Mesendoderm (in vitro differentiated cells): Measurements from ENCODE around the gene HNRNPM.

Experiments
- DNase-seq: peaks from one replicate; pipeline ENCODE4 v3.0.0; 2013
- H2AK5ac ChIP-seq: 2 replicates; pipeline ENCODE4 v1.6.1; 2013; ENCODE audit warnings: low read length, inconsistent platforms
- H2BK120ac ChIP-seq: 2 replicates; pipeline ENCODE4 v1.6.1; 2013; ENCODE audit warnings: low read depth, mild to moderate bottlenecking, low read length, moderate library complexity, mixed read lengths
- H2BK15ac ChIP-seq: replicated peaks from 2 replicates; pipeline ENCODE4 v1.6.1; 2013; ENCODE audit warnings: low read depth, mild to moderate bottlenecking, moderate library complexity
- H2BK5ac ChIP-seq: 2 replicates; pipeline ENCODE4 v1.6.1; 2013; ENCODE audit warnings: low read length, inconsistent platforms
- H3K18ac ChIP-seq: 2 replicates; pipeline ENCODE4 v1.6.1; 2013; ENCODE audit warnings: mild to moderate bottlenecking, low read length, mixed read lengths
- H3K23ac ChIP-seq: one replicate; pipeline ENCODE4 v1.6.1; 2013; ENCODE audit warnings: low read length
- H3K27ac ChIP-seq: 2 replicates; pipeline ENCODE4 v1.5.1; 2013; ENCODE audit warnings: low read depth, mild to moderate bottlenecking, inconsistent platforms, low read length, moderate library complexity
- H3K27me3 ChIP-seq: 2 replicates; pipeline ENCODE4 v1.6.1; 2013; ENCODE audit warnings: low read length, control low read depth, mild to moderate bottlenecking, inconsistent platforms; ENCODE audit not compliant: insufficient read depth, poor library complexity
- H3K36me3 ChIP-seq: 2 replicates; pipeline ENCODE4 v1.6.1; 2013; ENCODE audit warnings: low read length, inconsistent platforms; ENCODE audit not compliant: control insufficient read depth, insufficient read depth
- H3K4ac ChIP-seq: one replicate; pipeline ENCODE4 v1.6.1; 2013; ENCODE audit warnings: low read depth, mild to moderate bottlenecking, low read length, moderate library complexity
- H3K4me1 ChIP-seq: 2 replicates; pipeline ENCODE4 v1.6.1; 2013; ENCODE audit warnings: low read depth, low read length, inconsistent platforms; ENCODE audit not compliant: control insufficient read depth
- H3K4me2 ChIP-seq: 2 replicates; pipeline ENCODE4 v1.6.1; 2013; ENCODE audit warnings: low read length
- H3K4me3 ChIP-seq: 2 replicates; pipeline ENCODE4 v1.5.1; 2013; ENCODE audit warnings: mild to moderate bottlenecking, low read length
- H3K56ac ChIP-seq: one replicate; pipeline ENCODE4 v1.6.1; 2013; ENCODE audit warnings: low read length
- H3K79me1 ChIP-seq: 2 replicates; pipeline ENCODE4 v1.6.1; 2013; ENCODE audit warnings: low read length, inconsistent platforms
- H3K79me2 ChIP-seq: 2 replicates; pipeline ENCODE4 v1.6.1; 2013; ENCODE audit warnings: mild to moderate bottlenecking, low read length; ENCODE audit not compliant: control insufficient read depth, insufficient read depth
- H3K9ac ChIP-seq: 2 replicates; pipeline ENCODE4 v1.6.1; 2013; ENCODE audit warnings: low read length, inconsistent platforms
- H4K5ac ChIP-seq: one replicate; pipeline ENCODE4 v1.6.1; 2013; ENCODE audit warnings: low read length
- H4K8ac ChIP-seq: one replicate; pipeline ENCODE4 v1.6.1; 2013; ENCODE audit warnings: low read depth, mild to moderate bottlenecking, control low read depth, low read length, moderate library complexity
- WGBS: extraction: QIAGEN DNeasy Blood & Tissue Kit; methylation state at CpG from one replicate; pipeline ENCODE4 v1.1.7; 2013; ENCODE audit warnings: low lambda C conversion rate, missing lambda C conversion rate; ENCODE audit not compliant: insufficient coverage; ENCODE audit errors: extremely low coverage; 5-methylcytosine and 5-hydroxymethylcytosine counted together

Gene HNRNPM

DNA sequence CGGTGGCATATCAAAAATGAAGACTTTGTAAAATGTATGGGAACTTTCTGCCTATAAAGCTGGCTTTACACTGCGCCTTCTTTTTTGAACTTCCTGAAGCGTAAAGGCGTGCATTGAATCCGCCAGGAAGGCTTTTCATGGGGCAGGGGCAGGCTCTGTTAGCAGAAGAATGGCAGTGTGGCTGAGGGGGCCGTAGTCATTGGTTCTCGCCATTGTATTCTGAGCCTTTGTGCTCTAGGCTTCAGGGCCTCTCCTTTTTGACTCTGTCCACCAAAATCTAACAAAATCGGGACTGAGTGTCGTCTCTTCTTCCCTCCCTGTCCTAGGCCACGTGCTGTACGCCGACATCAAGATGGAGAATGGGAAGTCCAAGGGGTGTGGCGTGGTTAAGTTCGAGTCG, 43.6 kb downstream of the HNRNPM start:
- no peak overlapping the region for H3K56ac ChIP-seq
- no peak overlapping the region for H3K4me3 ChIP-seq
- H3K79me1 ChIP-seq: peaks cover 4% of the 10 kb centered on the region
- no peak overlapping the region for H2BK5ac ChIP-seq
- no peak overlapping the region for H3K27ac ChIP-seq
- H4K8ac ChIP-seq: no peak overlapping the region
- no peak overlapping the region for H2AK5ac ChIP-seq
- H3K18ac ChIP-seq: no peak overlapping the region
- H3K36me3 ChIP-seq: peaks cover 22% of the 10 kb centered on the region
- no peak overlapping the region for H2BK120ac ChIP-seq
- no peaks in the 10 kb centered on the region for H3K27me3 ChIP-seq
- H3K79me2 ChIP-seq: no peaks in the 10 kb centered on the region
- no peaks in the 10 kb centered on the region for H3K4me1 ChIP-seq
- H3K9ac ChIP-seq: no peak overlapping the region
- no peak overlapping the region for H2BK15ac ChIP-seq
- H4K5ac ChIP-seq: no peak overlapping the region
- no CpG with 5 or more reads among the region's 15 CpGs for WGBS
- no peak overlapping the region for H3K23ac ChIP-seq
- DNase-seq: no peak
- H3K4me2 ChIP-seq: no peak overlapping the region
- H3K4ac ChIP-seq: no peak overlapping the region

- H3K4ac ChIP-seq: no peak overlapping the region
- peaks cover 20% of the 10 kb centered on the region for H3K36me3 ChIP-seq
- H2BK15ac ChIP-seq: no peak overlapping the region
- no CpG with 5 or more reads among the region's 25 CpGs for WGBS
- H2BK5ac ChIP-seq: no peak overlapping the region
- H3K27me3 ChIP-seq: no peaks in the 10 kb centered on the region
- no peak overlapping the region for H4K5ac ChIP-seq
- H2AK5ac ChIP-seq: no peak overlapping the region
- no peak overlapping the region for H3K27ac ChIP-seq
- H3K4me2 ChIP-seq: no peak overlapping the region
- peaks cover 4% of the 10 kb centered on the region for H3K79me1 ChIP-seq
- H3K4me3 ChIP-seq: no peak overlapping the region
- H3K56ac ChIP-seq: no peak overlapping the region
- H3K4me1 ChIP-seq: no peaks in the 10 kb centered on the region
- H3K9ac ChIP-seq: no peak overlapping the region
- H3K23ac ChIP-seq: no peak overlapping the region
- no peak for DNase-seq
- no peak overlapping the region for H2BK120ac ChIP-seq
- H3K79me2 ChIP-seq: no peaks in the 10 kb centered on the region
- no peak overlapping the region for H3K18ac ChIP-seq
- H4K8ac ChIP-seq: no peak overlapping the region
These were observed 45.0 kb downstream of the HNRNPM start for GRCh38 chr19:8489561-8490394.

DNA sequence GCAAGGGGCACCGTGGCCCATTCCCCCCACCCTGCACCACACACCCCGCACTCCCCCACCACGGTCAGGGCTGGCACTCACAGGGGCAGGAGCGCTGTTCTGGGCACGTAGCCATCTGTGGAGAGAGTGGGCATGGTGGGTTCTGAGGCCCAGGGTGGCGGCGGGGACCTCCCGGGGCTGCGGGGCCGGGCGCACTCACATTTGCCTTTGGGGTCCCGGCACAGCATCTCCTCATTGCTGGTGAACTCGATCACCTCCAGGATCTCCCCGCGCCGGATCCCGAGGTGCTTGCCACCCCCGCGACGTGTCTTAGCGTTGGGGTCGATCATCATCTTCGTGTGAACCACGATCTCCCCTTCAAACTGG, 45.6 kb downstream of the HNRNPM start:
- Histone ChIP-seq H3K36me3 (peaks cover 17% of the 10 kb centered on the region), H4K8ac (no peak overlapping the region), H3K79me2 (no peaks in the 10 kb centered on the region), H3K23ac (no peak overlapping the region), H3K4me1 (no peaks in the 10 kb centered on the region), H3K18ac (no peak overlapping the region), H2BK120ac (no peak overlapping the region), H3K4me2 (no peak overlapping the region), H3K4me3 (no peak overlapping the region), H3K27me3 (no peaks in the 10 kb centered on the region), H2BK5ac (no peak overlapping the region), H3K9ac (no peak overlapping the region), H4K5ac (no peak overlapping the region), H3K79me1 (peaks cover 2% of the 10 kb centered on the region), H2BK15ac (no peak overlapping the region), H2AK5ac (no peak overlapping the region), H3K4ac (no peak overlapping the region), H3K56ac (no peak overlapping the region), H3K27ac (no peak overlapping the region)
- no CpG with 5 or more reads among the region's 24 CpGs for whole genome bisulfite sequencing
- no peak for DNase-seq

- H3K4me1 ChIP-seq: no peaks in the 10 kb centered on the region
- H3K56ac ChIP-seq: no peak overlapping the region
- H3K9ac ChIP-seq: no peak overlapping the region
- DNase-seq: no peak
- H3K79me2 ChIP-seq: no peaks in the 10 kb centered on the region
- H3K23ac ChIP-seq: no peak overlapping the region
- H4K5ac ChIP-seq: no peak overlapping the region
- H3K4me3 ChIP-seq: no peak overlapping the region
- no peak overlapping the region for H3K4ac ChIP-seq
- no peak overlapping the region for H3K27ac ChIP-seq
- peaks cover 13% of the 10 kb centered on the region for H3K36me3 ChIP-seq
- no peak overlapping the region for H2BK5ac ChIP-seq
- WGBS: no CpG with 5 or more reads among the region's 12 CpGs
- H2BK15ac ChIP-seq: no peak overlapping the region
- H2BK120ac ChIP-seq: no peak overlapping the region
- H3K27me3 ChIP-seq: no peaks in the 10 kb centered on the region
- H2AK5ac ChIP-seq: no peak overlapping the region
- no peak overlapping the region for H4K8ac ChIP-seq
- no peak overlapping the region for H3K4me2 ChIP-seq
- H3K18ac ChIP-seq: no peak overlapping the region
- no peaks in the 10 kb centered on the region for H3K79me1 ChIP-seq
These were observed 46.1 kb downstream of the HNRNPM start for GRCh38 chr19:8490873-8491272.

- no peak overlapping the region for H3K4me3 ChIP-seq
- no CpG with 5 or more reads among the region's 6 CpGs for whole genome bisulfite sequencing
- H3K36me3 ChIP-seq: peaks cover 12% of the 10 kb centered on the region
- no peaks in the 10 kb centered on the region for H3K79me1 ChIP-seq
- H3K4me2 ChIP-seq: no peak overlapping the region
- H2AK5ac ChIP-seq: no peak overlapping the region
- H4K5ac ChIP-seq: no peak overlapping the region
- no peak overlapping the region for H2BK120ac ChIP-seq
- H3K4ac ChIP-seq: no peak overlapping the region
- H3K18ac ChIP-seq: no peak overlapping the region
- no peak overlapping the region for H3K56ac ChIP-seq
- H3K27ac ChIP-seq: no peak overlapping the region
- H2BK15ac ChIP-seq: no peak overlapping the region
- no peaks in the 10 kb centered on the region for H3K4me1 ChIP-seq
- no peak overlapping the region for H3K23ac ChIP-seq
- no peak overlapping the region for H3K9ac ChIP-seq
- H3K79me2 ChIP-seq: no peaks in the 10 kb centered on the region
- no peak overlapping the region for H2BK5ac ChIP-seq
- no peak overlapping the region for H4K8ac ChIP-seq
- DNase-seq: peak; percentile 60
- H3K27me3 ChIP-seq: no peaks in the 10 kb centered on the region
These were observed 46.8 kb downstream of the HNRNPM start for GRCh38 chr19:8491574-8491973.

DNA sequence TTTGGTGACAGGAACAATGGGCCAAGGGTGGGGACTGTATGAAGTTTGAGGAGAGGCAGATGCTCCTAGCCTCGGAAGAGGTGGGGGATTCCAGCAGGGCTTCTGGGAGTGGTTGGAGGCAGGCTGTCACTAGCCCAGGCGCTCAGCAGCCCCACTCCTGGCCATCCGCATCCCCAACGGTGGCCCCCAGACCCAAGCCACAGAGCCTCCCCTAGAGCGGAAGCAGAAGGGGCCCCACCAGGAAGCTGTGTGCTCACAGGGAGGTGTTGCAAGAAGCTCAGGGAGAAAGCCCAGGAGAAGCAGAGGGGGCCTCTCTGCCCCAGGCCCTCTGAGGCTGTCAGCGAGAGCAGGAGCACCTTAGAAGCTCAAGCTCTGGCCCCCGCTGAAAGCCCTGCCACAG, 49.4 kb downstream of the HNRNPM start:
- H3K9ac ChIP-seq: no peak overlapping the region
- H2BK15ac ChIP-seq: no peak overlapping the region
- H3K18ac ChIP-seq: no peak overlapping the region
- no peak overlapping the region for H3K56ac ChIP-seq
- no peaks in the 10 kb centered on the region for H3K27me3 ChIP-seq
- H2BK5ac ChIP-seq: no peak overlapping the region
- no peak overlapping the region for H2AK5ac ChIP-seq
- WGBS: no CpG with 5 or more reads among the region's 7 CpGs
- no peaks in the 10 kb centered on the region for H3K79me2 ChIP-seq
- no peak overlapping the region for H3K27ac ChIP-seq
- no peak overlapping the region for H3K23ac ChIP-seq
- no peak overlapping the region for H3K4me2 ChIP-seq
- H3K4ac ChIP-seq: no peak overlapping the region
- H3K4me1 ChIP-seq: no peaks in the 10 kb centered on the region
- H3K36me3 ChIP-seq: no peaks in the 10 kb centered on the region
- H4K5ac ChIP-seq: no peak overlapping the region
- H4K8ac ChIP-seq: no peak overlapping the region
- no peaks in the 10 kb centered on the region for H3K79me1 ChIP-seq
- no peak for DNase-seq
- no peak overlapping the region for H2BK120ac ChIP-seq
- no peak overlapping the region for H3K4me3 ChIP-seq
